Measurements from ENCODE around the gene SLC12A2.

DNA sequence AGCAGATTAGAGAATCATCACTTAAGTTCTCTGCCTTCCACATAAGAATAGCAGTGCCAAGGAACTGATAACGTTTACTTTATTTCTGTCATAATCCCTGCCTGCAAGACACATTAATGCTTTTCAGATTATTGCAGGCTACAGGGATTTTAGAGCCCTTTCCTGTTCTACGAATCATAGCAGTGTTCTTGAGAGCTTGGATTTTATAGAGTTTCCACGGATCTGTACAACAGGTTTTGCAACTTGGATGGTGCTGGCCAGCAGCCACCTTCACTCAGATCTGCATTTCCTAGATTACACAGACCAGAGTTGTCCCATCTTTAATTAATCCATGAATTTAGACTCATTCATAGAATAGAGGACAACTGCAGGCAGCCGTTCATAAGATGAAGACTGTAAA, 38.1 kb downstream of the SLC12A2 start:
- TF ChIP-seq, protein P1, sequence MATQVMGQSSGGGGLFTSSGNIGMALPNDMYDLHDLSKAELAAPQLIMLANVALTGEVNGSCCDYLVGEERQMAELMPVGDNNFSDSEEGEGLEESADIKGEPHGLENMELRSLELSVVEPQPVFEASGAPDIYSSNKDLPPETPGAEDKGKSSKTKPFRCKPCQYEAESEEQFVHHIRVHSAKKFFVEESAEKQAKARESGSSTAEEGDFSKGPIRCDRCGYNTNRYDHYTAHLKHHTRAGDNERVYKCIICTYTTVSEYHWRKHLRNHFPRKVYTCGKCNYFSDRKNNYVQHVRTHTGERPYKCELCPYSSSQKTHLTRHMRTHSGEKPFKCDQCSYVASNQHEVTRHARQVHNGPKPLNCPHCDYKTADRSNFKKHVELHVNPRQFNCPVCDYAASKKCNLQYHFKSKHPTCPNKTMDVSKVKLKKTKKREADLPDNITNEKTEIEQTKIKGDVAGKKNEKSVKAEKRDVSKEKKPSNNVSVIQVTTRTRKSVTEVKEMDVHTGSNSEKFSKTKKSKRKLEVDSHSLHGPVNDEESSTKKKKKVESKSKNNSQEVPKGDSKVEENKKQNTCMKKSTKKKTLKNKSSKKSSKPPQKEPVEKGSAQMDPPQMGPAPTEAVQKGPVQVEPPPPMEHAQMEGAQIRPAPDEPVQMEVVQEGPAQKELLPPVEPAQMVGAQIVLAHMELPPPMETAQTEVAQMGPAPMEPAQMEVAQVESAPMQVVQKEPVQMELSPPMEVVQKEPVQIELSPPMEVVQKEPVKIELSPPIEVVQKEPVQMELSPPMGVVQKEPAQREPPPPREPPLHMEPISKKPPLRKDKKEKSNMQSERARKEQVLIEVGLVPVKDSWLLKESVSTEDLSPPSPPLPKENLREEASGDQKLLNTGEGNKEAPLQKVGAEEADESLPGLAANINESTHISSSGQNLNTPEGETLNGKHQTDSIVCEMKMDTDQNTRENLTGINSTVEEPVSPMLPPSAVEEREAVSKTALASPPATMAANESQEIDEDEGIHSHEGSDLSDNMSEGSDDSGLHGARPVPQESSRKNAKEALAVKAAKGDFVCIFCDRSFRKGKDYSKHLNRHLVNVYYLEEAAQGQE (IDR thresholded peaks at IDR 0.05; ENCODE audit: borderline replicate concordance), result no peak
- TF ChIP-seq, protein P2, sequence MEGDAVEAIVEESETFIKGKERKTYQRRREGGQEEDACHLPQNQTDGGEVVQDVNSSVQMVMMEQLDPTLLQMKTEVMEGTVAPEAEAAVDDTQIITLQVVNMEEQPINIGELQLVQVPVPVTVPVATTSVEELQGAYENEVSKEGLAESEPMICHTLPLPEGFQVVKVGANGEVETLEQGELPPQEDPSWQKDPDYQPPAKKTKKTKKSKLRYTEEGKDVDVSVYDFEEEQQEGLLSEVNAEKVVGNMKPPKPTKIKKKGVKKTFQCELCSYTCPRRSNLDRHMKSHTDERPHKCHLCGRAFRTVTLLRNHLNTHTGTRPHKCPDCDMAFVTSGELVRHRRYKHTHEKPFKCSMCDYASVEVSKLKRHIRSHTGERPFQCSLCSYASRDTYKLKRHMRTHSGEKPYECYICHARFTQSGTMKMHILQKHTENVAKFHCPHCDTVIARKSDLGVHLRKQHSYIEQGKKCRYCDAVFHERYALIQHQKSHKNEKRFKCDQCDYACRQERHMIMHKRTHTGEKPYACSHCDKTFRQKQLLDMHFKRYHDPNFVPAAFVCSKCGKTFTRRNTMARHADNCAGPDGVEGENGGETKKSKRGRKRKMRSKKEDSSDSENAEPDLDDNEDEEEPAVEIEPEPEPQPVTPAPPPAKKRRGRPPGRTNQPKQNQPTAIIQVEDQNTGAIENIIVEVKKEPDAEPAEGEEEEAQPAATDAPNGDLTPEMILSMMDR (IDR thresholded peaks at IDR 0.05; ENCODE audit: poor library complexity, severe bottlenecking), result no peak
- TF ChIP-seq MXI1 (conservative IDR thresholded peaks at IDR 0.05; ENCODE audit: poor library complexity, severe bottlenecking), result no peak
- no peak for TF ChIP-seq POLR2AphosphoS5 (IDR thresholded peaks at IDR 0.05)
- TF ChIP-seq EZH2 (IDR thresholded peaks at IDR 0.05; ENCODE audit: borderline replicate concordance, insufficient read depth, low read length, poor library complexity, severe bottlenecking), result no peak

All from neural cell (in vitro differentiated cells).